Panc1 (cell line): Measurements from ENCODE around the gene SEC14L5.

ENCODE experiments used
- CTCF ChIP-seq: fragments of 450-650 bp; IDR thresholded peaks from 2 replicates; pipeline ENCODE4 v1.5.1; 2017; ENCODE audit warnings: mild to moderate bottlenecking
- POLR2AphosphoS5 ChIP-seq: IDR thresholded peaks from 2 replicates; pipeline ENCODE4 v1.6.1; 2012; ENCODE audit warnings: mild to moderate bottlenecking, low read depth, low read length, moderate library complexity
- REST ChIP-seq, 2 experiments: IDR thresholded peaks; 2 replicates each; pipeline ENCODE4 v1.6.1; 2011 to 2012; ENCODE audit warnings: low read depth in 2 of 2, control low read depth in 1 of 2, low read length in 1 of 2, mild to moderate bottlenecking in 1 of 2, moderate library complexity in 1 of 2; ENCODE audit not compliant: insufficient read depth in 1 of 2
- SIN3A ChIP-seq: IDR thresholded peaks from 2 replicates; pipeline ENCODE4 v1.6.1; 2012; ENCODE audit warnings: low read depth, mild to moderate bottlenecking, low read length, moderate library complexity, borderline replicate concordance; ENCODE audit not compliant: insufficient read depth

- no peak for TF ChIP-seq CTCF
- no peak for TF ChIP-seq SIN3A
- no peak for TF ChIP-seq REST (IDR thresholded peaks at IDR 0.05; ENCODE audit: insufficient read depth in 1 of 2, low read depth in 2 of 2, low read length in 1 of 2)
- TF ChIP-seq POLR2AphosphoS5, result no peak
These were observed 57.8 kb downstream of the SEC14L5 start for GRCh38 chr16:5015887-5016286.
